Kidney (tissue), 14 donors: ENCODE data around the gene GGT5. TPM values are rescaled to one million over a fixed set of nuclear protein-coding genes. Genes with fewer than 3 reads are reported as not detected.
"Not testable (repeated sequence)": the region's sequence is repeated elsewhere in the genome, so short reads cannot be mapped to it uniquely, and the experiment has no call there.

ENCODE experiments used
- DNase-seq, 5 donors: peaks; one replicate each; pipeline ENCODE4 v3.0.0-alpha.2; 2013 to 2020
- FAIRE-seq: peaks from 2 replicates; lab custom pipeline; 2012; peaks lifted over from hg19 to GRCh38; lab: Jason Lieb, UNC
- H3K27ac ChIP-seq, 2 donors: one replicate each; pipeline ENCODE4 v1.7.0; 2013; ENCODE audit warnings: low read depth in 2 of 2, low read length in 2 of 2, inconsistent platforms in 1 of 2
- H3K27me3 ChIP-seq: one replicate; pipeline ENCODE4 v1.7.1; 2013; ENCODE audit warnings: low read length, inconsistent platforms; ENCODE audit not compliant: control insufficient read depth, insufficient read depth
- H3K36me3 ChIP-seq, 3 donors: one replicate each; pipeline versions ENCODE4 v1.7.0 to v1.7.1; 2013; ENCODE audit warnings: low read length in 3 of 3, control low read depth in 1 of 3, inconsistent platforms in 1 of 3; ENCODE audit not compliant: insufficient read depth in 3 of 3, control insufficient read depth in 2 of 3
- H3K4me1 ChIP-seq, 3 donors: one replicate each; pipeline versions ENCODE4 v1.7.0 to v1.7.1; 2013; ENCODE audit warnings: low read length in 3 of 3, inconsistent platforms in 1 of 3, low read depth in 1 of 3; ENCODE audit not compliant: control insufficient read depth in 2 of 3, insufficient read depth in 2 of 3
- H3K4me3 ChIP-seq, 3 donors: one replicate each; pipeline versions ENCODE4 v1.7.0 to v1.8.1; 2013; ENCODE audit warnings: low read length in 3 of 3, control low read depth in 1 of 3, inconsistent platforms in 1 of 3
- H3K9ac ChIP-seq, 3 donors: one replicate each; pipeline versions ENCODE4 v1.7.0 to v1.7.1; 2013; ENCODE audit warnings: low read length in 3 of 3, control low read depth in 1 of 3, inconsistent platforms in 1 of 3
- H3K9me3 ChIP-seq, 3 donors: one replicate each; pipeline versions ENCODE4 v1.7.0 to v1.7.1; 2013; ENCODE audit warnings: low read length in 3 of 3, control low read depth in 1 of 3, inconsistent platforms in 1 of 3; ENCODE audit not compliant: control insufficient read depth in 2 of 3, insufficient read depth in 1 of 3
- CTCF ChIP-seq: IDR thresholded peaks from 3 replicates; pipeline ENCODE4 v1.5.1; 2012; ENCODE audit warnings: mild to moderate bottlenecking, moderate library complexity, borderline replicate concordance; ENCODE audit not compliant: insufficient read depth; ENCODE audit errors: extremely low read depth
- intact Hi-C: fragments of 100-400 bp; cut with DNase I; formaldehyde crosslinking; loops from one replicate; pipeline ENCODE4 v1.11.1; 2022
- polyA plus RNA-seq: library from polyadenylated mRNA; stranded (reverse); fragments of 350-450 nt; fragmentation: Illumina TruSeq; extraction: RNeasy Lipid Tissue Mini Kit (QIAGEN cat#74804); gene quantifications from one replicate; pipeline ENCODE4 v1.2.3, GENCODE V29; 2014; ENCODE audit warnings: low read depth, low replicate concordance; ENCODE audit not compliant: insufficient read depth
- total RNA-seq: library from RNA; stranded (reverse); fragmentation: NEBNext Ultra II Directional; extraction: Animal tissue kit (Norgen Biotek cat#: 25700); gene quantifications from one replicate; pipeline ENCODE4 v1.2.1, GENCODE V29; 2021
- donor health status: control.
- donor health status: control.
- donor health status: control.
- donor health status: control.
- donor health status: control.
- donor health status: DM: yes; HTN: yes; CAD: no.
- donor health status: Normal renal cell carcinoma (clear cell type).

The GGT5 gene
- total and polyA plus RNA-seq, 2 donors from 2014 or later: 63.2 to 103 TPM

- no peaks in the 10 kb centered on the region for H3K36me3 ChIP-seq
- peaks cover 4 to 23% (median 18%) of the 10 kb centered on the region in 3 donors for H3K4me1 ChIP-seq
- intact Hi-C loops: no loop called here
- H3K9ac ChIP-seq: no peak overlapping the region
- no peak overlapping the region for H3K27ac ChIP-seq
- DNase-seq: no peak
- H3K9me3 ChIP-seq: no peaks in the 10 kb centered on the region
- H3K27me3 ChIP-seq: no peaks in the 10 kb centered on the region
- TF ChIP-seq CTCF: no peak
- no peak overlapping the region for H3K4me3 ChIP-seq
- FAIRE-seq: no peak
These were observed 40.4 kb upstream of the GGT5 start for GRCh38 chr22:24285245-24285644.

GRCh38 chr22:24284747-24285203 is 39.9 kb upstream of the GGT5 start:
- Histone ChIP-seq H3K9ac (no peak overlapping the region), H3K36me3 (no peaks in the 10 kb centered on the region), H3K4me3 (no peak overlapping the region), H3K9me3 (no peaks in the 10 kb centered on the region), H3K27me3 (no peaks in the 10 kb centered on the region), H3K27ac (no peak overlapping the region), H3K4me1 (peaks cover 4 to 18% (median 13%) of the 10 kb centered on the region in 3 donors)
- DNase-seq: no peak
- intact Hi-C loops: no loop called here
- no peak for FAIRE-seq
- no peak for TF ChIP-seq CTCF

- Histone ChIP-seq H3K4me1 (peaks cover 0 to 14% (median 9%) of the 10 kb centered on the region in 3 donors), H3K9me3 (no peaks in the 10 kb centered on the region), H3K36me3 (no peaks in the 10 kb centered on the region), H3K27me3 (no peaks in the 10 kb centered on the region), H3K4me3 (no peak overlapping the region), H3K27ac (no peak overlapping the region), H3K9ac (no peak overlapping the region)
- TF ChIP-seq CTCF: no peak
- FAIRE-seq: no peak
- intact Hi-C loops: no loop called here
- DNase-seq: no peak
These were observed 37.5 kb upstream of the GGT5 start for GRCh38 chr22:24282401-24282800.

GRCh38 chr22:24280363-24280762 is 35.5 kb upstream of the GGT5 start:
- FAIRE-seq, DNase-seq, intact Hi-C loops: not testable (repeated sequence)

GRCh38 chr22:24274696-24275405 is 30.0 kb upstream of the GGT5 start:
- H3K9ac ChIP-seq, H3K9me3 ChIP-seq, DNase-seq, intact Hi-C loops, FAIRE-seq, H3K36me3 ChIP-seq, H3K27ac ChIP-seq, H3K27me3 ChIP-seq, H3K4me3 ChIP-seq: not testable (repeated sequence)
- H3K4me1 ChIP-seq: peaks cover 0 to 13% (median 0%) of the 10 kb centered on the region in 3 donors

More at GRCh38 chr22:24280363-24280762, 35.5 kb upstream of the GGT5 start:
- not testable (repeated sequence) for H3K4me3 ChIP-seq, H3K36me3 ChIP-seq, H3K4me1 ChIP-seq, H3K9ac ChIP-seq, H3K27ac ChIP-seq, H3K27me3 ChIP-seq, H3K9me3 ChIP-seq

GRCh38 chr22:24273906-24274305 is 29.0 kb upstream of the GGT5 start:
- FAIRE-seq, H3K27me3 ChIP-seq, H3K4me3 ChIP-seq, H3K36me3 ChIP-seq, DNase-seq, intact Hi-C loops, H3K9me3 ChIP-seq, H3K27ac ChIP-seq, H3K9ac ChIP-seq: not testable (repeated sequence)
- H3K4me1 ChIP-seq: peaks cover 0 to 13% (median 0%) of the 10 kb centered on the region in 3 donors
